ENCODE measurements around the gene FSD1L. TPM values are rescaled to one million over a fixed set of nuclear protein-coding genes. Genes with fewer than 3 reads are reported as not detected.

FSD1L gene
- total RNA-seq, 1 experiment from 2014 or later: 5.5 TPM

GRCh38 chr9:105484226-105484625 lies 36.4 kb downstream of the FSD1L start:
- Histone ChIP-seq H2BK120ac (ENCODE audit: low read depth, low read length, poor library complexity, severe bottlenecking) (no peak overlapping the region), H3K27ac (ENCODE audit: insufficient read length, low read depth, low read length) (no peak overlapping the region), H2AFZ (ENCODE audit: low read length) (no peak overlapping the region), H4K8ac (replicated peaks; ENCODE audit: insufficient read length, low read depth, low read length) (no peak overlapping the region), H4K5ac (ENCODE audit: insufficient read length, low read depth, low read length) (no peak overlapping the region), H4K91ac (ENCODE audit: insufficient read length, low read depth, low read length) (no peak overlapping the region), H3K18ac (ENCODE audit: insufficient read length, low read depth, low read length) (no peak overlapping the region), H3K4me2 (ENCODE audit: insufficient read depth, insufficient read length, low read length) (no peak overlapping the region), H2BK15ac (ENCODE audit: low read depth, low read length) (no peak overlapping the region), H3K9ac (ENCODE audit: extremely low read depth, insufficient read length, low read length) (no peak overlapping the region), H2AK5ac (ENCODE audit: insufficient read length, low read length) (no peak overlapping the region), H3K9me3 (ENCODE audit: control insufficient read depth, low read depth, low read length) (no peaks in the 10 kb centered on the region), H2BK20ac (ENCODE audit: low read depth, low read length, poor library complexity, severe bottlenecking) (no peak overlapping the region), H3K79me2 (ENCODE audit: insufficient read depth, low read length) (no peaks in the 10 kb centered on the region), H3K4me1 (ENCODE audit: insufficient read depth, low read length) (no peaks in the 10 kb centered on the region), H2BK12ac (ENCODE audit: insufficient read length, low read depth, low read length) (no peak overlapping the region), H3T11ph (ENCODE audit: low read length) (no peak overlapping the region), H3K56ac (ENCODE audit: insufficient read length, low read depth, low read length) (no peak overlapping the region), H3K27me3 (ENCODE audit: insufficient read depth, low read length) (no peaks in the 10 kb centered on the region), H3K4ac (ENCODE audit: low read depth, low read length) (no peak overlapping the region), H2BK5ac (ENCODE audit: insufficient read length, low read length) (no peak overlapping the region), H3K14ac (ENCODE audit: insufficient read depth, low read length) (no peak overlapping the region), H3K23me2 (ENCODE audit: insufficient read length, low read depth, low read length, poor library complexity, severe bottlenecking) (no peaks in the 10 kb centered on the region), H4K20me1 (ENCODE audit: control insufficient read depth, insufficient read depth, insufficient read length) (no peaks in the 10 kb centered on the region), H3K23ac (ENCODE audit: insufficient read length, low read depth, low read length) (no peak overlapping the region), H3K79me1 (ENCODE audit: insufficient read depth, low read depth, low read length, poor library complexity, severe bottlenecking) (no peaks in the 10 kb centered on the region)
- no peak overlapping the region for H3K27ac Mint-ChIP-seq
- peaks cover 9 to 20% (median 9%) of the 10 kb centered on the region in 3 experiments for H3K36me3 Mint-ChIP-seq (ENCODE audit: insufficient read depth in 1 of 3, low read depth in 3 of 3)
- H3K4me1 Mint-ChIP-seq: no peaks in the 10 kb centered on the region
- no peaks in the 10 kb centered on the region for H3K27me3 Mint-ChIP-seq (ENCODE audit: low read depth)
- no CpG with 5 or more reads among the region's 2 CpGs for WGBS (ENCODE audit: extremely low coverage, insufficient read length, low lambda C conversion rate)
- no peak overlapping the region for H3K4me3 Mint-ChIP-seq
- no peaks in the 10 kb centered on the region for H3K9me3 Mint-ChIP-seq
- DNase-seq: no peak
- TF ChIP-seq, protein P1, sequence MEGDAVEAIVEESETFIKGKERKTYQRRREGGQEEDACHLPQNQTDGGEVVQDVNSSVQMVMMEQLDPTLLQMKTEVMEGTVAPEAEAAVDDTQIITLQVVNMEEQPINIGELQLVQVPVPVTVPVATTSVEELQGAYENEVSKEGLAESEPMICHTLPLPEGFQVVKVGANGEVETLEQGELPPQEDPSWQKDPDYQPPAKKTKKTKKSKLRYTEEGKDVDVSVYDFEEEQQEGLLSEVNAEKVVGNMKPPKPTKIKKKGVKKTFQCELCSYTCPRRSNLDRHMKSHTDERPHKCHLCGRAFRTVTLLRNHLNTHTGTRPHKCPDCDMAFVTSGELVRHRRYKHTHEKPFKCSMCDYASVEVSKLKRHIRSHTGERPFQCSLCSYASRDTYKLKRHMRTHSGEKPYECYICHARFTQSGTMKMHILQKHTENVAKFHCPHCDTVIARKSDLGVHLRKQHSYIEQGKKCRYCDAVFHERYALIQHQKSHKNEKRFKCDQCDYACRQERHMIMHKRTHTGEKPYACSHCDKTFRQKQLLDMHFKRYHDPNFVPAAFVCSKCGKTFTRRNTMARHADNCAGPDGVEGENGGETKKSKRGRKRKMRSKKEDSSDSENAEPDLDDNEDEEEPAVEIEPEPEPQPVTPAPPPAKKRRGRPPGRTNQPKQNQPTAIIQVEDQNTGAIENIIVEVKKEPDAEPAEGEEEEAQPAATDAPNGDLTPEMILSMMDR (conservative IDR thresholded peaks at IDR 0.05): no peak

All from H9 (cell line).